ENCODE results near the gene FBP1.

FBP1 gene

DNA sequence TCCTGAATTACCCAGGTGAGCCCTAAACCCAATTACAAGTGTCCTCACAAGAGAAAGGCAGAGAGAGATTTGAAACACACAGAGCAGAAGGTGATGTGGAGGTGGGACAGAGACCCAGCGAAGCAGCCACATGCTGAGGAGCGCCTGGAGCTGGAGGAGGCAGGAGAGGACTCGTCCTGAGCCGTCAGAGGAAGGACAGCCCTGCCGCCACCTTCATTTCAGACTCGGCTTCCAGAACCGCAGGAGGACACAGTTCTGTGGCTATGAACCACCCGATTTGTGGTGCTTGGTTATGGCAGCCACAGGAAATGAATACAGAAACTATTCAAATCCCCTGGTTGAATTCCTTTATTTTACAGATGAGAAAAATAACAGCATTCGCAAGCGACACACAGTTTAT lies 16.4 kb upstream of the FBP1 start:
- DNase-seq: no peak

DNA sequence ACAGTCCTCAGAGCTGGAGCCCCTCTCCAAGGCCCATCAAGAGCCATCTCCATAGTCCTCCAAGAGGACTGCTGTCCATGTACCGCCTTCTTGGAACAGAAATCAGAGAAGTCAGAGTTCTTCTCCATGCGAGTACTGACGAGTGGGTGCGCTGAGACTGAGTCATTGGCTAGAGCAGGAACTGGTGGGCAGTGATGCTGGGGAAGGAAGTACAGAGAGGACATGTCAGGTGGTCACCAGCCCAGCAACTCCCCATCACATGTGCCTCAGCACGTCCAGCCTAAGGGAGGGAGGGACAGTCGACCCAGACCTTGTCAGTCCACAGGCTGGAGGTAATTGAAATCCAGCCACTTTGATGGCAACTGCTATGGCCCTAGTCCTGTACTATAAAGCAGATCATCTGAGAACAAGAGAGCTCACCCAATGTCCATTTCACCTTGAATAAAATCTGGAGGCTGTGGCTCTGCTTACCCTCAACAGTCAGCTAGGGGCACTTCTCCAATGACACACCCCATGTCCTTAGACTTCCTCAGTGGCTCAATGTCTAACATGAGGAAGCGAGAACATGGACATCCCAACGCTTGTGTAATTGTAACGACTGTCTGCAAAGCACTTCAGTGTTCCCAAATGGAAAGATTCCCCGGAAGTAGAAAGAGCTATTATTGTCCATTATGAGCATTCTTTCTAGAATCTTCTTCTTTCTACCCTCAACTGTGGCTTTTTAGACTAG lies 15.0 kb upstream of the FBP1 start:
- DNase-seq: no peak

DNA sequence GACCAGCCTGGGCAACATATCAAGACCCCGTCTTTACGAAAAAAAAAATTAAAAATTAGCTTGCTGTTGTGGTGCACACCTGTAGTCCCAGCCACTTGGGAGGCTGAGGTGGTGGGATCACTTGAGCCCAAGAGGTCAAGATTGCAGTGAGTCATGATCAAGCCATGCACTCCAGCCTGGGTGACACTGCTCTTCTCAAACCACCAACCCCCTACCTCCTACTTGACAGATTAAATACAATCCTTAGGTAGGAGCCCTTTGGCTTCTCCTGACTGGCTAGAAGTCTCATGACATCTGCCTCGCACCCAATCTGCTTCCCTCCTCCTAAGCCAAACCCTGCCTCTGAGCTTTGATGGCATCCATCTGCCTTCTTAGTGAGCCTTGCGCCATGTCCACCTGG lies 11.6 kb upstream of the FBP1 start:
- DNase-seq: no peak

DNA sequence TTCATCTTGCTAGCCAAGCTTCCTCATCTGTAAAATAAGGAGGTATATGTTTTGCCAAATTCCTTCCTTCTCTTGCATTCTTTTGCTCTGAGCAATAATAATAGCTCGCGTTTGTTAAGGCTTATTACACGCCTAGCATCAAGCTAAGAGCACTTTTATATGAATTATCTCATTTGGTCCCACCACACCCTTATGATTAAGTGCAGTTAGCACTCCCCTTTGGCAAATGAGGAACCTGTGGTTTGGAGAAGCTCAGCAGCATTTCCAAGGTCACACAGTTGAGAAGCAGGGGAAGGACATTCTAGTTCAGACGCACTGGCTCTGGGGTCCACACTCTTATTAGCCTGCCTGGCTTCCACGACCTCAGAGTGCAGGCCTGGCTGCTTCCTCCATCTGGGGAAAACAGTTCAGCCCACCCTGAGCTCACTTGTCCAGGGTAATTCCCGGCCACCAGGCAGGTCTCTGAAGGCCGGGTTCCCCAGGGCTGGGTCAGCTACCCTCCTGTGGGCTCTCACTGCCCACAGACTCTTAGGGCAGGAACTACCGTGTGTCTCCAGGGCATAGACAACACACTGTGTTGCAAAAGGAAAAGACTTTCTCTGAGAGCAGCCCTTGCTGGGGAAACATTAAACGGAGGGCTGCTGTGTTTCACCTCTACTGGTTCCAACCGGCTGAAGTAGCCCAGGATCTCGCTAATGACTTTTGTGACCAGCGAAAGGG lies 9.9 kb upstream of the FBP1 start:
- DNase-seq: no peak

DNA sequence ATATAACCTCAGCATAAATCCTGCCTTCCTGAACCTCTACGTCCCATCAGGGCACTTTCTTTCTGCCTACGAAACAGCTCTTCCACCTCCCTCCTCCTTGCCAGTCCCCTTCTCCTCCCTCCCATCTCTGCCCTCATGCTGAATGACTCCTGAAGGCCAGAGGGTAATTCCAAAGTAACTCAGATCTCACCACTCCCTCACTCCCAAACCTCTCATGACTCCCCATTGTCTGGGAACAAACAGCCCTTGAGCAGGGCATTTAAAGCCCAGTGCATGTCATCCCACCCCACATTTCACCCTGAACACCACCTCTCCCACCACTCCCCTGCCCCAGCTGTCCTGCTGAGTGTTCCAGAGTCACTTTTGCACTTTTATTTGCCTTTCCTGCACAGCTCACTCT lies 8.9 kb upstream of the FBP1 start:
- no peak for DNase-seq

DNA sequence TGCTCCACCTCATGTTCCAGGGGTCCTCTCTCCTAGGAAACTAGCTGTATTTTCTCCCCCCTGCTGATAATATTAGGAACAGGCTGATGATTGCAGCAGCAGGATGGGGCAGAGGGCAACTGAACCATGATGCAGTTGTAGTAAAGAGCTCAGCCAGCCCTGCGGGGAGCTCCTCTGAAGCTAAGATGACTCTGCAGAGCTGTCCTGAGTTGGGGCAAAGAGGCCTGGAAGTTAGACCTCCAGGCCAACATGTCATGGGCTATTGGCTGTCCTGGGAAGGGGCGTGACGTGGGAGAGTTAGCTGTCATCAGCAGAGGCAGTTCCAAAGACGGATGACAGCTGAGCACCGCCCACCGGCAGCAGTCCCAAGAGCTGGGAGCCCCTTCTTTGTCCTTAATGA lies 6.6 kb upstream of the FBP1 start:
- no peak for DNase-seq

DNA sequence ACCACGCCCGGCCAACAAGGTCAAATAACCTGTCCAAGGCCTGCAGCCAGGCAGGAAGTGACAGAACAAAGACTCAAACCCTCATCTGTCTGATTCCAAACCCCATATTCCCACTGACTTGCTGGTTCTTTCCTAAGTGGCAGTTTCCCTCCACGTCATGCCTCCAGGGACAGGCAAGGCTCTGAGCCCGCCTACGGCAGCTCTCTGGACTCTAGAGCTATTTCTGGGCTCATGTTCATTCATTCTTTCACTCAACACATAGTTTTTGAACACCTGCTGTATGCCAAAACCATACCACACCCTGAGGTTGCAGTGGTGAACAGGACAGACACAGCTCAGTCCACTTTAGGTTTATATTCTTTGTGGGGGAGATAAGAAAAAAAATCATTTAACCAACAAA lies 5.2 kb upstream of the FBP1 start:
- DNase-seq: no peak

DNA sequence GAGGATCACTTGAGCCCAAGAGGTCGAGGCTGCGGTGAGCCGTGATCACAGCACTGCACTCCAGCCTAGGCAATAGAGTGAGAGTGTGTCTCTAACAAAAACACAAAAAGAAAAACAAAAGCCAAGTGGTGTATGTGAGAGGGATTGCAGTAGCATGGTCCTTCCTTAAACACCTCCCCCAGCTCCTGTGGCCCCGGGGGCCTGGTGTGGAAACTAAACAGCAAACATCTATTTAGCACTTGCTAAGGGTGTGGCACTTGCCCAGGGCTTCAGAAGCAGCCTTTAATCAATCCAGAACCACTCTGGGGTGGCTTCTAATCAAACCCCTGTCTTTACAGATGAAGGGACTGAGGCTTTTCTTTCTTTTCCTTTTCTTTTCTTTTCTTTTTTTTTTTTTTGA lies 4.4 kb upstream of the FBP1 start:
- no peak for DNase-seq

DNA sequence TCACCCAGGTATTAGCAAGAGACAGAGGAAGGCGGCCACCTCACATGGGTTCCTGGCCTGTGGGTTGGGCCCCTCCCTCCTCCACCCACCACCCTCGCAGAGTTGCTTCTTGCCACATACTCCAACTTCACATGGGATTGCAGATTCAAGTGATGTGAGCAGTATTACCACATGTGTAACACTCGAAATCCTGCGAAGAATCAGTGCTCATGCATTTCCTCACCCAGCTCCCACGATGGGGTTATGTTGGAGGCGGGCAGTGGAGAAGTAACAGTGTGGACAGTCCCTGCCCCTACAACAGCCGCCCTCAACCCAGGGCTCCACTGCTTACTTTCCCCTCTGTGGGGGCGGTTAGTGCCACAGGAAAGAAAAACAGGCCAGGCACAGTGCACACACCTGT lies 3.9 kb upstream of the FBP1 start:
- no peak for DNase-seq

DNA sequence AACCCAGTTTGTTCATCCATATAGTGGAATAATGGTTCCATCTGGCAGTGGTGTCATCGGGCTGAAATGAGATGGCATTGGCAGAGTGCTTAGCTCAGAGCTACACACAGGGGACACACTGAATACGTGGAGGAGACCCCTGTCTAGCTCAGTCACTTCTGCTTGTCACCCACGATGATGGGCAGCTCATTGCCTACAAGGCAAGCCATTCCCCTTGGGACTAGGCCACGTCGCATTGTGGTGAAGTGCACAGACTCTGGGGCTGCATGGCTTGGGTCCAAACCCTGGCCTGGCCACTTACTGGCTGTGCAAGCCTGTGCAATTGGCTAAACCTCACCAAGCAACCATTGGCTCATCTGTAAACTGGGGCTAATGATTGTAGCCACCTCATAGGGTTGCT lies 3.2 kb upstream of the FBP1 start:
- DNase-seq: no peak

DNA sequence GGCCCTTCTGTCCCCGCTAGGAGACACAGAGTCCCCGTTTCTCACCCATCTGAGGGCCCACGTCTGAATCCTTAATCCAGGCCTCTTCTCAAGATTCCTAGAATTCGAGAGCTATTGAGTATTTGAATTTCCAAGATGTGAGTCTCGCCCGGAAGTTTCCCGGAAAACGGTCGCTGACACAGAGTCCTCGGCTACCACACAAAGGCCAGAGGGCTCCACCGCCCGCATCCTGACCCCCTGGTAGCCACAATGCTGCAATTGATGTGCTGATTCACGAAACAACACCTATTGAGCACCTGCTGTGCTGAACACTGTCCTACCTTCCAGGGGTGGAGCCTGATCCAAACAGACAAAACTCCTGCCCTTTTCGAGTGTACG lies 670 bp upstream of the FBP1 start:
- DNase-seq: no peak

DNA sequence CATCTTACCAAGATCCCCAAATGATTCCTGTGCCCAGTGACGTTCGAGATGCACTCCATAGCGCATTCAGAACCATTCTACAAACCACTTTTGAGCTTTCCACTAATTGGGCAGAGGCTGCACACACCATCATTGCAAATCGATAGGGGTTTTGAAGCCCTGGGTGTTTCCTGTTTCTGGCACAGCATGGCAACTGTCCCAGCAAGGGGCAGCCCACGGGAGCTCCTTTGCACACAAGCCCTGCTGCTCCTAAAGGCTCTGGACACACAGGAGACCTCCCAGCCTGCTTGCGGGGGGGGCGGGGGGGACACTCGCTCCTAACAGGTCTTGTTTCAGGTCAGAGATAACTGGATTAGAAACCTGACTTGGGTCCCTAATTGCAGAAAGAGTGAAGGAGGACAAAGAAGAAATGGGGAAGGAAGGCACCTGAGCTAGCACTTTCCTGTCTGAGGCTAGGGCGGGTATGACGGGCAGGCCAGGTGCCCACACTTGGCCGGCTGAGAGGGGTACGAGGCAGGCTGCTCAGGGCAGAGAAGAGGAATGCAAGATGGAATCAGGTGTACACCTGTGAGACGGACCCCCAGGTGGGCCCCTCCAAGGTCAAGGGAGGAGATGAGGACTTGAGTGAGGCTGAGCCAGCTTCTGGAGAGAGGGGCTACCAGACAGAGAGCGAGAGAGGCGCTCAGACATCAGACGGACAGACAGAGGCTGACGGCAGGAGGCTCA lies 820 bp downstream of the FBP1 start:
- DNase-seq: no peak

DNA sequence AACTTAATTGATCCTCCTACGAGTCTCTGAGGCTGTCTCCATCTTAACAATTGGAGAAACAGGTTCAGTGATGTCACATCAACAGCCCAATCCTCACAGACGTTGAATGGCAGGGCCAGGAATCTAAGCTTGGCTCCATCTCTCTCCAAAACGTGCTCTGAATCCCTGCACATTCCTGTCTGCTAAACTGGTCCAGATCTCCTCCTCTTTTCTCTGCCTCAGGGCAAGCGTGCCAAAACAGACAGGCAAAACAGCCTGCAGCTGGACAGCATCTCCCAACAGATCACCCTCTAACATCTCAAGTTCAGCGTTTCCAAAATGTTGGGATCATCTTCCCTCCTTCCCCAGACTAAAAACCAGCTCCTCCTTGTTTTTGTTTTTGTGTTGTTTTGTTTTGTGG lies 6.6 kb downstream of the FBP1 start:
- DNase-seq: no peak

DNA sequence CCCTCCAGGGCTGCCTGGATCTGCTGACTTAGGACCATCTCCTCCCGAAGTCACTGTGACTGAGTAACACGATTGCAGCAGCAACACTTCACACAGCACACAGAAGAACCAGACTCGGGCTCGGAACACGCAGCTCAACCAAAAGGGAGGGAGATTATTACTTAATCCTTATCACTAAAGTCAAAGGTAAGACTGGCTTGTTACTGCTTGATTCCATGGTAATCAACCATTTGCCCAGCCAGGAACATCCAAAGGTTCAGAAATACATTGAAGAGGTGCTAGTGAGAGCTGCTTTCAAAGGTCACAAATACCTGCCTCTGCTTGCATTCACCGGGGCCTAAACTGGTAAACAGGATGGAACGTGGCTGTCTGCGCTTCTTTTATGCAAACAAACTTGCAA lies 7.7 kb downstream of the FBP1 start:
- no peak for DNase-seq

DNA sequence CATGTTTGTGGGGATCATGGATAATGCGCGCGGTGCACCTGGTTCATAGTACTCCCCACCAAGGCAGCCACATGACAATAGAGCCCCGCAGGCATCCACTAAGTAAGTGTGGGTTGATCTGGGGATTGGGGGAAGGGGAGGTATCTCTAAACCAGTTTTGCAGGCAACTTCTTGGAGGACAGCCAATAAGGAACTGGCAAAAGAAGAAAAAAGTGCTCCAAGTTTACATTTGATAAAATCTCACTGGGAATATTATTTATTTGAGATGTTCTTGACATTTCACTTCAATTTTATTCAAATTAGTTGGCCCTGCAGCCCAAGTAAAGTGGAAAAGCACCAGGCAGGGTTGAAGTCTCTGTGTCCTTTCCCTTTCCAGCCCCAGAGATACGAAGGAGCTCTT lies 8.5 kb downstream of the FBP1 start:
- DNase-seq: no peak

DNA sequence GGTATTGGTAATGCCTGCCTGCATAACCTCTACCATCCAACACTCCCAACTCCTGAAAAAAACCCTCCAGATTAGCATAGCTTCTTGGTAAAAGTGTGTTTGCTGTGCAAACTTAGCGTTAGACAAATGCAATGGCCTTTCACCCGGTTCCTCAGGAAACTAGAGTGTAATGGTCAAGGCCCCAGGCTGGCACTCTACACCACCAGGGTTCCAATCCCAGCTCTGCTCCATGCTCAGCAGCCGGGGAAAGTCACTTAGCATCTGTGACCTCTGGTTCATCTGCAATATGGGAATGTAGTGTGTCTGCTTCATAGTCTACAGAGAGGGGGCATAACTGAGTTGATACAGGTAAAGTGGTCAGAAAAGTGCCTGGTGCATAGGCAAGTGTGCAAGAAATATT lies 9.0 kb downstream of the FBP1 start:
- no peak for DNase-seq

DNA sequence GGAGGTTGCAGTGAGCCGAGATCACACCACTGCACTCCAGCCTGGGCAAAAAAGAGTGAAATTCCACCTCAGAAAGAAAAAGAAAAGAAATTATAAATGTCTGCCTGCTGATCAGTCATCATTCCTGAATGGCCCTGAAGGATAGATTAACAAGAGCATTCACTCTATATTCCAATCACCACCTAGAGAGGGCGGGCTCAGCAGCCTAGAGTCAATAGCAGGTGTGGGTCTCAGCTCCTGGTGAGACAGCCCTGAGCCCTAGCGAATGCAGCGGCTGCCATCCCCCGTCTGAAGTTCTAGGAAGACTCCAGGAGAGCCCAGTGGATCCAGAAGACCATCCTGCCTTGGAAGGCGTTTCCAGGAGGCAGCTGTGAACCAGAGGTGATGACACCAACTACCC lies 12.0 kb downstream of the FBP1 start:
- no peak for DNase-seq

DNA sequence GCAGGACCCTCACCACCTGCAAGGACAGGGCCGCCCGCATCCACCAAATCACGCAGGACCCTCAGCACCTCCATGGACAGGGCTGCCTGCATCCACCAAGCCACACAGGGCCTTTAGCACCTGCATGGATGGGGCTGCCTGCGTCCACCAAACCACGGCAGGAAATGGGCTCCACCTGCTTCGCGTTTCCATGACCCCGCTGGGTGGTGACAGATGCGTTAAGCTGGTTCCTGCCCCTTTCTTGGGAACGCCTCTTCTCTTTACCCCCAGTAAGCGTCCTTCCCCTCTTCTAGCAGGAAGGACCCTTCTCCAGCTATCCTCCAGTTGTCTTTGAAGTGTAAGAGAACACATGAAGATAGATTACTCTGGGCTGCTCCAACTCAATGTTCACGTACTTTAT lies 13.5 kb downstream of the FBP1 start:
- no peak for DNase-seq

DNA sequence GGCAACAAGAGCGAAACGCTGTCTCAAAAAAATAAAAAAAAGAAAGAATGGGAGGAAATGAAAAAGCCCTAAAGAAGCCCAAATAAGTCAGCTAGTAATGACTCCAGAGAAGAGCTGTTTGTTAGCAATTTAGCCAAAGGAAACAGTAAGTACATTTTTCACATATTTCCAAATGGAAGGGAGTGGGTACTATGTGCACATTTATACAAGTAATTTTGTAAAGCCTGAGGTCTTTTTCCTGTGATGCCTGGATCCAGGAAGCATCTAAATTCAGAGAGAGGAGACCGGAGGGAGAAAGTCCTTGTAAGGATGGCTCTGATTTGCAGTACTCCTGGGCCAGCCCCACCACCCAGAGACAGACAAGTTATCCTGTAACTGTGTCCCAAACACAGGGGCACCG lies 14.7 kb downstream of the FBP1 start:
- DNase-seq: no peak

DNA sequence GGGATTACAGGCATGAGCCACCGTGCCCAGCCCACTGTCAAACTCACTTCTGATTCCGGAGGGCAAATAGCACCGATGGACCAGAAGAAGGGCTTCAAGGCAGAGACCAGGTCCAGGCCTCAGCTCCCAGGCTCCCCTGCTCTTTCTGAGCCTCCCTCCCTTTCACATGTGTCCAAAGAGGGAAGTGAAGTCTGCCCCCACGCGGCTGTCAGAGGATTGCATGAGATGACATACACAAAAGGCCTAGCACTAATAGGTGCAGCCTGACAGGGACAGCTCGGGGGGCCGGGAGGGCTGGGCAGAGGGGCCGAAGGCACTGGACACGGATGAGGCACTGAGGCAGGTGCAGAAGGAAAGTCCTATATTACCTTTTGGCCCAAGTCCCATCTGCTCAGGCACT lies 16.1 kb downstream of the FBP1 start:
- no peak for DNase-seq

DNA sequence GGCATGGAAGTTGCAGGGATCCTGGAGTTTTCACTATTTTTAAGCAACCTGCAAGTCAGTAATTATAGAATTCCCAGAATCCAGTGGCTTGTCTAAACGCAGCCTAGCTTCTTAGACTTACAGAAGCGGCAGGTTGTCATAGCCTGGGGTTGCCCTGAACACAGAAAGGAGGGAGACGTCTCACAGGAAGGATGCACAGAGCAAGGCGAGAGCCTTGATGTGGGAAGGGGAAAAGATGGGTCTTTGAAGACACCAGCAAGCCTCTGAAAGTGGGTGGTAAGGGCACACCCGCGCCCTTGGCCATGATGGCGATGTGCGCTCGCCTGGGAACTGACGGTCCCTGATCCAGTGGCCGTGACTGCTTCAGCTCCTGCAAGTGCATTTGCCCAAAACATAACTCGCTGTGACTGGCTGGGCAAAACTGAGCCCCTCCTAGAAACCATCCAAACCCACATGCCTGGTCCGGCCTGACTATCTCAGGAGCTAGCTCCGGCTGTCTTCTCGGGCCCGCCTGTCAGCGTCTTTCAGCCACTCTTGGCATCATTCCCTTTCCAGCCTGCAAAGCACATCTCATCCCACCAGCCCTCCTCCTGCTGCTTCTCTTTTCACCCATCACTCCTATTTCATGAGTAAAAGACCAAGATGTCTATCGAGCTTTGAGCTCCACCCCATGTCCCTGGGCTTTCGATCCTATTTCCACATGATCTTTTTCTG lies 17.1 kb downstream of the FBP1 start:
- DNase-seq: no peak

DNA sequence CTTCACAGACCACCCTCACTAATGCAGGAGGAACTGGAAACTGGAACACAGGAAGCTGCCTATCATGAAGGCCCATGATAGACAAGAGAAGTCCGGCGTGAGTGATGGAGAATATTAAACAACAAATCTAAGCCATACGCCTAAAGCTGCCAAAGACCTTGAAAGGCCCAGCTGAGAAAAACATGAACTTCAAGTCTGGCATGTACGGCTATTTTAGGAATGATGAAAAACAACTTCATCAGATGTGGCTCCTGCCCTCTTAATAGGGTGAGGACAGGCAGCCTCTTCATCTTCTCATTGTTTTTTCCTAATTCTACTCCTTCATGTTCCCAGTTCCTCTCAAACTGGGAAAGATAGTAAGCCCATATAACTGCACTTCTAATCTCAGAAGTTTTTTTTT lies 20.3 kb downstream of the FBP1 start:
- no peak for DNase-seq

DNA sequence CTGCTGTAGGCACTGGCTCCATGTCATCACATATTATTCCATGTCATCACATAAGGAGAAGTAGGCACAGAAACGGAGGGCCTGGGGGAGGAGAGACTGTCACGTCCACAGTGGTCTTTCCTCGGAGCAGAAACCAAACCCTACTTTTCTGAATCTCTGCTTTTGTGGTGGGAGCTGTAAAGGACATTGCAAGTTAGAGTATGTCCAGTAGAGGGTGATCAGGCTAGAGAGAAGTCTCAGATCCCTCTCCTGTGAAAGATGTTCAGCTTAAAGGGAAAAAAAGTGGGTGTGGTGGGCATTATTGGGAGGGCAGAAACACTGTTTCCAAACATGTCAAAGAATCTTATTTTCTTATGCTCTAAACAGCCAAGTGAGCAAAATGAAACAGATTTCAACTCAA lies 26.3 kb downstream of the FBP1 start:
- DNase-seq: no peak

DNA sequence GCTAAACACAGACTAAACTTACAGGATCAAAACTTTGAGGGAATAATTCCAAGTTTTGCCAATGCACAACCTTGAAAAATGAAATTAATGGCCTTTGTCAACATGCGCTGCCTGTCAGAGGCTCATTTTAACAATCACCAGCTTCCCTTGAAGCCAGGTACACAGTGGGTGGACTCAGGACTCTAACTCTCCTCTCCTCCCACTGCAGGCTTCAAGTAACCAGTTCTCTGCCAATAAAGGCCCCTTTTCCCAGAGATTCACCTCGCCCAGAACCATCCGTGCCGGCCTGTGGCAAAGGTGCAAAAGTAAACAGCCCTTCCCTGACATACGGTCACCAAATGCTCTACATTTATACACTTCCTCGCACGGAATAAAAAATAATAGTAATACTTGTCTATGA lies 27.2 kb downstream of the FBP1 start:
- no peak for DNase-seq

Measured in activated CD4-positive, alpha-beta T cell treated with anti-CD3 and anti-CD28 coated beads, Interleukin-2, amount 50 U/mL, for 1 hour (primary cell).